Measurements from ENCODE around the gene SYT1.

Gene SYT1

GRCh38 chr12:79374545-79374944 is 510.0 kb downstream of the SYT1 start:
- TF ChIP-seq, protein P1, sequence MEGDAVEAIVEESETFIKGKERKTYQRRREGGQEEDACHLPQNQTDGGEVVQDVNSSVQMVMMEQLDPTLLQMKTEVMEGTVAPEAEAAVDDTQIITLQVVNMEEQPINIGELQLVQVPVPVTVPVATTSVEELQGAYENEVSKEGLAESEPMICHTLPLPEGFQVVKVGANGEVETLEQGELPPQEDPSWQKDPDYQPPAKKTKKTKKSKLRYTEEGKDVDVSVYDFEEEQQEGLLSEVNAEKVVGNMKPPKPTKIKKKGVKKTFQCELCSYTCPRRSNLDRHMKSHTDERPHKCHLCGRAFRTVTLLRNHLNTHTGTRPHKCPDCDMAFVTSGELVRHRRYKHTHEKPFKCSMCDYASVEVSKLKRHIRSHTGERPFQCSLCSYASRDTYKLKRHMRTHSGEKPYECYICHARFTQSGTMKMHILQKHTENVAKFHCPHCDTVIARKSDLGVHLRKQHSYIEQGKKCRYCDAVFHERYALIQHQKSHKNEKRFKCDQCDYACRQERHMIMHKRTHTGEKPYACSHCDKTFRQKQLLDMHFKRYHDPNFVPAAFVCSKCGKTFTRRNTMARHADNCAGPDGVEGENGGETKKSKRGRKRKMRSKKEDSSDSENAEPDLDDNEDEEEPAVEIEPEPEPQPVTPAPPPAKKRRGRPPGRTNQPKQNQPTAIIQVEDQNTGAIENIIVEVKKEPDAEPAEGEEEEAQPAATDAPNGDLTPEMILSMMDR (IDR thresholded peaks at IDR 0.05; ENCODE audit: low read depth, low read length), result no peak; the same call in 1 of the 2 replicates
- DNase-seq (ENCODE audit: extremely low read depth, low read depth), result no peak

DNA sequence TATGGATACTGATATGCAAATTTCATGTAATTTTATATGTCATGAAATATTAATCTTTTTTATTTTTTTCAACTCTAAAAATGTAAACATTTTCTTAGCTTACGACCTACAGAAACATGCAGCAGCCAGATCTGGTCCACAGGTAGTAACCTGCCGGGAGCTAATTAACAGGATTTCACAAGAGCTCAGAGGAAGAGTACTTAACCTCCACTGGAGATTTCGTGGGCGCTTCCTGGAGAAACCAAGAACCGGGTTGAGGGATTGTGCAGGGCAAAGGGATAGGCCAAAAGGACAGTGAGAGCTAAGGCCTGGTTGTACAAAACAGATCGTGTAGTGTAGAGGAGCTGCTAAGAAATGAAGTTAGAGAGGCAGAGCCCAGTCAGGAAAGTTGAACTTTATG is 510.5 kb downstream of the SYT1 start:
- no peak for DNase-seq (ENCODE audit: extremely low read depth, low read depth)
- TF ChIP-seq, protein P1 (IDR thresholded peaks at IDR 0.05; ENCODE audit: low read depth, low read length), result no peak

GRCh38 chr12:79378496-79378895 is 513.9 kb downstream of the SYT1 start:
- DNase-seq (ENCODE audit: extremely low read depth, low read depth), result no peak
- TF ChIP-seq, protein P1 (IDR thresholded peaks at IDR 0.05; ENCODE audit: low read depth, low read length), result no peak

DNA sequence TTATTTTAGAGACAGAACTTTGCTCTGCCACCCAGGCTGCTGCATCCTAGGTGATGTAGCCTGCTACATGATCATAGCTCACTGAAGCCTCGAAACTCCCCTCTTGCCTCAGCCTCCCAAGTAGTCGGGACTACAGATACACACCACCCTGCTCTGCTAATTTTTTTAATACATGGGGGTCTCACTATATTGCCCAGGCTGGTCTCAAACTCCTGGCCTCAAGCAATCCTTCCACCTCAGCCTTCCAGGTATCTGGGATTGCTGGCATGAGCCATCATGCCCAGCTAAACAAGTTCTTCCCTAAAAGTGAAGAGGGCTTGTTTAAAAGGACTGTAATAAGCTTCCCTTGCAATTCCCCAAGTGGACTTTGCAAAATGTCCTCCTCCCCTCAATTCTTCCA is 515.8 kb downstream of the SYT1 start:
- TF ChIP-seq, protein P1 (IDR thresholded peaks at IDR 0.05; ENCODE audit: low read depth, low read length), result no peak
- DNase-seq (ENCODE audit: extremely low read depth, low read depth), result no peak

DNA sequence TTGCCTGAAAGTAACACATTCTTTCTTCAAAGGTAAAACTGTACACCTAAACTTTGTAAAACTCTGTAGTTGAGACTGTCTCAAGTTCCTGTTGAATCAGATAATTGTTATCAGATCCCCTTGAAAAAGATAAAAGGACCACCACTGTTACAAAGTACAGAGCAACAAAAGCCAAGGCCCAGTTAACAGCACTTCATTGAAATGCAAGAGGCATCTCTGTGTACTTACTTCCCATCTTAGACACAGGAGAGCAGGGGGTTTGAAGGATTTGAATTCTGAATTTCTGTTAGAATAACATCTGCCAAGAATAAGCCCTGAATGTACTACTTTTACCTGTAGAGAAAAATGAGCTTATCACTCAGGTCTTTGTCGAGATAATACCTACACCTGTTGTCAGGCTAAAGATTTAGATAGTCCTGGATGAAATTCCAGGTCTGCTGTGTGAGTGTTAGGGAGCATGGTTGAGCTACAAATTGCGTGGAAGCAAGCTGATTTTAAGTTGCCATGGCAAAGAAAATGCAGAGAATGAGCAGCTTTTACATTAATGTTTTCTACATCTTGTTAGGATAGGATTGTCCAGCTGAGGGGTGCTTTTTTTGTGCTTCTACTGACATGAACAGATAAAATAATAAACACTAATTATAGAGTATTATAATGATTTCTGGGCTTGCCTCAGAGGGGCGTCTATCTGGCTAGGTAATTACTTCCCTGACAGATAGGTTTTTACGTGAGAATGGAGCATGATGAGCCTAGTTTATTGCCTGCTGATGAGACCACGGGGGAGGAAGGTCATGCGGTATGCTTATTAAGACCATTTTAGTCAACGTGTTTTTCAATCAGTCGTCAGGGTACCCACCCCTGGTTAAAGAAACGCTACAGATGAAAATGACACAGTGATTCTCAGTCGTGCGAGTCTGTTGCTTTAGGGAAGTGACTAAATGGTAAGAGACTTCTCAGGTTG is 517.0 kb downstream of the SYT1 start:
- TF ChIP-seq, protein P1 (IDR thresholded peaks at IDR 0.05; ENCODE audit: low read depth, low read length), result no peak
- DNase-seq (ENCODE audit: extremely low read depth, low read depth), result no peak

- TF ChIP-seq, protein P1 (IDR thresholded peaks at IDR 0.05; ENCODE audit: low read depth, low read length), result no peak
- DNase-seq (ENCODE audit: extremely low read depth, low read depth), result no peak
These were observed 520.0 kb downstream of the SYT1 start for GRCh38 chr12:79384551-79384950.

DNA sequence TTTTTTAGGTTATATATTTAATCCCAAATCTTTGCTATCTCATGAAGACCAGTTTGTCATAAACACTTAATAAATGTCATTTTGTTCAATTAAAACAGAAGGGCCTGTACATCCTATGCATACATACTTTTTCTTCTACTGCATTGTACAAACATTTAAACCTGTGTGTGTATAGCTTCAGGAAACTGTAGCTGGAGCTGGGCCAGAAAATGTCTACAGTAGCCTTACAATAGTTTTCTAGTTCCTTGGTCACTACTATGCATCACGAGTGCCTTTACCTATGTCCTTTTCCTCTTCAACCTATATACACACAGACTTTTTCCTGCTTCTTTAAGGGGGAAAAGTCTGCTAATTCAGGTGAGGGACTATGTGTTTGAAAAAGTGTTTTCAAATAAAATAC is 523.4 kb downstream of the SYT1 start:
- TF ChIP-seq, protein P1 (IDR thresholded peaks at IDR 0.05; ENCODE audit: low read depth, low read length), result no peak
- DNase-seq (ENCODE audit: extremely low read depth, low read depth), result no peak

All from AG09319 (cell line).